Activated gamma-delta T cell (primary cell): ENCODE results near the gene LPIN3.

Source experiments
- DNase-seq: peaks from one replicate; lab custom pipeline; 2025; lab: John Stamatoyannopoulos, UW

The LPIN3 gene

GRCh38 chr20:41365777-41366545 lies 25.3 kb downstream of the LPIN3 start:
- DNase-seq = no peak

DNA sequence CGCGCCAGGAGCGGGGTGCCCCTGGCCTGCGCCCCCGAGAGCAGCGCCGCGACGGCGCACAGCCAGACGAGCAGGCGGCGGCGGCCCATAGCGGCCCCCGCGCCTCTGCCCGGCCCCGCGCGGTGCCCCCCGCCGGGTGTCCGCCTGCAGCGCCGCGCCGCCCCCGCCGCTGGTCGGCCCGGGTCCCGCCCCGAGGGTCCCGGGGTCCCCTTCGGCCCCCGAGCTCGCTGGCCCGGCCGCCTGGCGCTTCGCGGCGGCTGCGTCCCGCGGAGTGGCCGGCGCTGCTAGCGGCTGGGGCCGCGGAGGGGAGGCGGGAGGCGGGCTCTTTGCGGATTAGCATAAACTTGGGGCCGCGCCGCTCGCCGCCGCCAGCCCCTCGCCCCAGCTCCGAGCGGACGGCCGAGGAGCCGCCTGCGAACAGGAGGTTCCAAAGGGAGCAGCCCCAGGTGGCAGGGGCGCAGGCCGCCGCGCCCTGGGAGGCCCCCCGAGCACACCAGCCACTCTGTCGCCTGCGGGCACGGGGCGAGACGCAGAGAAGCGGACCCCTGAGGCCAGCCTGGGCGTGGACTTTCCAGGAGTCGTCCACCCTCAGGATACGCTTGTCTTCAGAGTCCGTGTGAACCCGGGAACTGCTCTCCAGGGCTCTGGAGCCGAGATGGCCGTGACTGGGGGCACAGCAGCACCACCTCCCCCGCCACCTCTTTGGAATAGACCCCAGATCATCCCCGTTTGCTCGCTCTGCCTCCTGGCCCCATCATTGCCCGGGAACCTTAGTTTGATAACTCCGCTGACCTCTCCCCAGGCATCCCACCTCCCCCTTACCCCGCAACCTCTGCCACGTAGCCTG lies 26.1 kb downstream of the LPIN3 start, which contains the start of gene EMILIN3:
TSS of gene EMILIN3 (minus strand) at position 273 of the 847 bp plus-strand sequence. CDS start at position 89, 184 bp downstream.
- no peak for DNase-seq

DNA sequence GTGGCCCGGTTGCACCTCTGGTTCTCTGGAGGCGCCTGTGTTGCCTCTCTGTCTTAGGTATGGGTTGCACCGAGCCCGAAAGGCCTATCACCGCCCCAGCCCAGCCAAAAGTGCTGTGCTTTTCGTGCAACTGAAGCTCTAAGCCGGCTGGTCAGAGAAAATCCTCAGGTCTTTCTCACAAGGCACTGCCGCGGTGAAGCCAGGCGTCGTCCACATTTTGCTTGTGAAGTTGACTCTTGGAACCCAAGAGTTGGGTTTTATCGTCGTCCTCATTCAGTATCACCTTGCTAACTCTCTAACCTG lies 26.7 kb downstream of the LPIN3 start:
- no peak for DNase-seq

GRCh38 chr20:41367956-41368355 lies 27.3 kb downstream of the LPIN3 start:
- DNase-seq = no peak

GRCh38 chr20:41369673-41370072 lies 29.1 kb downstream of the LPIN3 start:
- DNase-seq = no peak

GRCh38 chr20:41370176-41370575 lies 29.6 kb downstream of the LPIN3 start:
- no peak for DNase-seq

DNA sequence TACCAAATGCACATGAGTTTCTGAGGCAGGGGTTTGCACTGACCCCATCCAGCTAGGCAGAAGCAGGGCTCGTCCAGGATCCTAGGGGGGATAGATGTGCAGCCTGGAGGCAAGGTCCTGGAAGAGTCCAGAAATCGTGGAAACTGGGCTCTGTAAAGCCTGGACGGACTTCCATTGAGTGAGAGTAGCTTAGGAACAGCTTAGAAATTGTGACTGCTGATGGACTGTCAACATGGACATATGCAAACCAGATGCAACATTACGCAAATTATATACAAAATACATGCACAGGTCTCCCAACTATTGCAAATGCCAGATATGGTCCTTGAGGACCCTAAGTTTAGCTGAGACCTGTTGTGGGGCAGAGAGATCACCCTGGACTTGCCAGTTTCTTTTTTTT lies 30.8 kb downstream of the LPIN3 start:
- DNase-seq = no peak

GRCh38 chr20:41373251-41373783 lies 32.7 kb downstream of the LPIN3 start:
- no peak for DNase-seq

DNA sequence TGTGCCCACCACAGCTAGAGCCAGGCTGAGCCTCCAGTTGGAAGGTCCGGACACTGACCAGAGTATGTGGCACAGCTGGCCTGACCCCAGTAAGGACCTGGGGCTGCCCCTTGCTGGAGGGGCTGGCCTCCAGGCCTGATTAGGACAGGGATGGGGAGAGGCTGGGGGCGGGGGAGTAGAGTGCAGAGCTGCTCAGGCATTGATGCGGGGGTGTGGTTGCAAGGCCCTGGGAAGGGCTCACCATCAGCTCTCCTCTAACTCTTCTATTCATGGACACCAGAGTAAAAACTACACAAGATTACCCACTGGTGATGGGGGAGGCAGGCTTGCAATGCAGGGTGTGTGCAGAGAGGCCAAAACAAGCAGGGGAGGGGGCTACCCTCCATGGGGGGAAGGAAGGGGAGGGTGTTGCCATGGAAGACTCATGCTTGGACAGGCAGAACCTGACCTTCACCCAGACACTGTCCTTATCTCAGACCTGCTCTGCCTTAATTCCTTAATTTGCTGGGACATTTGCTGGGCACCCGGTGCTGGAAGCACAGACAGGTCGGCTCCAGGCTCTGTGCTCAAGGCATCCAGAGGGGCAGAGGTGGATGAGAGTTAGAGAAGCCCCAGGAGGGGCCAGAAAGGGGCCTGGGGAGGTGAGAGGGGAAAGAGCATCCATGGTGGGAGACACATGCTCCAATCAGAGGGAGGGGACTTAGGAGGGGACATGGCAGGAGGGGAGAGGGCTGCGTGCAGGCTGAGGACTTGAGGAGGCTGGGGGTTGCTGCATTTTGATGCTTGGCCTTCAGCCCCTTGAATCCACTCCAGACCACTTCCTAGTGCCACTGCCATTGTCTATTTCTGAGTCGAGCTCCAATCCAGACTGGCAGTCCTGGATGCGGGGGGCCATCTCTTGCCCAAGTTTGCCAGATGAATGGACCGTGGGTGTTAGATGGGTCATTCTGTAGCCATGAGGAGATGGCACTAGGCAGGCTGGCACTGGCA lies 33.6 kb downstream of the LPIN3 start:
- DNase-seq = no peak

DNA sequence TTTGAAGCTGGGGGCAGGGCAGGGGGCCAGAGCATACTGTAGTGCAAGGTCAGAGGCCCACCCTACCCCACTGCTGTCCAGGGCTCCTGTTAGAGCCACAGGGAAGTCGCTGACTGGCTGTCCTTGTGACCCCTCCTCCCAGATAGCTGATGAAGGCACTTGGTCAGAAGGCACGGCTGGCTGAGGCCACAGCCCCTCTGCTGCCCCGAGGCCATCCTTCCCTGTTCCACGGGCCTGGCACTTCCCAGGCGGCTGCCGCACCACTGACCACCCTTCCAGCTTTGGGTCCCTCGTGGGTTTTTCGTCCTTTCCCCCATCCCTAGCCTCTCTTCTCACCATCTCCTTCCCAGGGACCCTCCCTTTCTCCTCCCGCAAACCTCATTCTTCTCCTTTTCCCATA lies 35.2 kb downstream of the LPIN3 start:
- DNase-seq = no peak

- DNase-seq = no peak
Measured at GRCh38 chr20:41376349-41376748, 35.7 kb downstream of the LPIN3 start.

GRCh38 chr20:41377275-41377674 lies 36.7 kb downstream of the LPIN3 start:
- no peak for DNase-seq

GRCh38 chr20:41379551-41379950 lies 38.9 kb downstream of the LPIN3 start:
- no peak for DNase-seq

- DNase-seq = no peak
Measured at GRCh38 chr20:41380551-41381193, 40.1 kb downstream of the LPIN3 start.

DNA sequence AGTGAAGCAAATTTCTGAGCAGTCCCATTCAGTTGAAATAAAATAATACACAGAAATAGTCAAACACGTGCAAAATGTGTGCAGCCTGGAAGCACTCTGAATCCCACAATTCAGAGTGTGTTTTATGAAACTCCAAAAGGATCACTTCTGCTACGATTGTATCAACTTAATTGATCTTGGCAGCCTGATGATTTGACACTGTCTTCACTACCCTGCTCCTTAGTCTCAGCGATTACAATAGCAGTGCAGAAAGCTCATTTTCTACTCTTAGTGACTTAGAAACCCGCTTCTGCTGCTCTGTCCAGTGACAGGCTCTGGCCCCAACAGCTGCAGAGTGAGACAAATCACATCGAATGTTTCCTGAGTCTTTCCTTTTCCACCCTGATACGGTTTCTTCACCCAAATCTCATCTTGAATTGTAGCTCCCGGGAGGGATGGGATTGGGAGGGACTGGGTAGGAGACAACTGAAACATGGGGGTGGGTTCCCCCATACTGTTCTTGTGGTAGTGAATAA lies 42.2 kb downstream of the LPIN3 start:
- DNase-seq = no peak

DNA sequence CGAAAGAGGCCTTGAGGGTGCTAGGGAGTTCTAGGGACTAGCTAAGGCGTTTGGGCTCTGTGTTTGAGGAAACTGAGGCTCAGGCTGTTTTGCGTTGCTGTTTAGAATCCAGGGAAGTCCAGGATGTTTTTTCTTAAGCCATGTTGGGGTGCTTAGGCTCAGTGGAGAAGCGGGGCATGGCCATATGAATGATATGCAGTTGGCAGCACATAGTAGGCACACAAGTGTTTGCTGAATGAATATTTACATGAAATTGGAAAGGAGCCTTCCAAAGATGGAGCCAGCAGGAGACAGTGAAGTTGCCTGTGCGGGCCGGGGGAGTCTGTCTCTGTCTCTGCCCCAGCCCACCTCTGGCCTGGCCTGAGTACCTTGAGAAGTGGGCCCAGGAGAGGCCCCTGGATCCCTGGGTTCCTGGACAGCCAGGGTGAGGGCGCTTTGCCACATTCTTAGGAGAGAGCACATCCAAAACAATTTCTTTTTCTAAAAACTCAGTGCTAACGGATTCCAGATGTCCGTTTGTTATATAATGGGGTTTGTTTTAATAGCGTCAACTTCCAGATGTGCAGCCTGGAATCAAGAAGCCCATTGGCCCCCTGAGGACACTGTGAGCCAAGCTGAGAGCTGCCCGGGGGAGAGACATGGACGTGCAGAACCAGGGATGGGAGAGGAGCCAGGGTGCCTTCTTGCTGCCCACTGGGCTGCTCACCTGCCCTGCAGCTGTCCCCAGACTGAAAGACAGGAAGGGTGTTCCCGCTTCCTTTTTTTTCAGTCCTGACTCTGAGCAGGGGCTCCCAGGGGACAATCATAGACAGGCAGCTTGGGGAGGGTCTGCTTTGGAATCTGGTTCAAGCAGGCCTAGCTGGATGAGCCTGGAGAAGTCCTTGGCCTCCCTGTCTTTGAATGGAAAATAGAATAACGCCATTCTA lies 46.1 kb downstream of the LPIN3 start:
- no peak for DNase-seq

- no peak for DNase-seq
Measured at GRCh38 chr20:41387444-41387851, 46.8 kb downstream of the LPIN3 start.

- DNase-seq = no peak
Measured at GRCh38 chr20:41390889-41391288, 50.3 kb downstream of the LPIN3 start.

- no peak for DNase-seq
Measured at GRCh38 chr20:41391587-41392001, 51.0 kb downstream of the LPIN3 start.

GRCh38 chr20:41392295-41392694 lies 51.7 kb downstream of the LPIN3 start:
- DNase-seq = no peak
